Measurements from ENCODE around the gene PALS2.

DNA sequence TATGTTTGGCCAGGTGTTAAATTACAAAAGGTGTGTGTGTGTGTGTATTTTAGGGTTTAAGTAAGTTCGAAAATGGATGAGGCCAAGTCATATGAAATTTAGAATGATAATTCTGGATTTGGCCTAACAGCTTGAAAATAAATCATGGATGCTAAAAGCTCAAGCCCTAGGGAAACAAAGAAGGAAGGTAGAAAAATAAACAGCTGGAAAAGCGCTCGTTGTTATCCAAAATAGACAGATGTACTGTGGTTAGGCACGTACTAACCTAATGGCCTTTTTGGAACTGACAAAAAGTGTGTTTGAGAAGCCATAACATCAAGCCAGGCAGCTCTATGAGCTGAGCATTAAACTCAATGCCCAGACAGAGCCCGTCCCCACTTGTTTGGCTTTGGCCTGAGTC lies 17.5 kb upstream of the PALS2 start:
- TF ChIP-seq CTCF (IDR thresholded peaks at IDR 0.05): no peak
- no peak for TF ChIP-seq POLR2AphosphoS5 (IDR thresholded peaks at IDR 0.05; ENCODE audit: insufficient read depth in 1 of 2, low read depth in 1 of 2)

All from vagina (tissue), 2 donors.